GM19395 (cell line): ENCODE data around the gene CD59.
A peak's percentile ranks its signal among the peaks of the same experiment; 100 is the strongest.

Experiments
- ATAC-seq: cut with Tn5 transposase; IDR thresholded peaks from one replicate; pipeline ENCODE4 v1.9.1; 2021; ENCODE audit warnings: mild to moderate bottlenecking, moderate library complexity; ENCODE audit not compliant: unreplicated experiment

Gene CD59

GRCh38 chr11:33736148-33736812, at the start of gene CD59:
Gene CD59, minus strand, starts transcription at chr11:33736423. Its CDS starts 13,978 bp downstream, at chr11:33722445.
- ATAC-seq, result peak; percentile 65

- ATAC-seq, result no peak
Observed at GRCh38 chr11:33785609-33786008, 49.4 kb upstream of the CD59 start.

GRCh38 chr11:33779849-33780528, 43.8 kb upstream of the CD59 start:
- no peak for ATAC-seq

GRCh38 chr11:33778675-33779074, 42.5 kb upstream of the CD59 start:
- no peak for ATAC-seq

- no peak for ATAC-seq
Observed at GRCh38 chr11:33777906-33778305, 41.7 kb upstream of the CD59 start.

- peak; percentile 40 for ATAC-seq
Observed at GRCh38 chr11:33775832-33776470, 39.7 kb upstream of the CD59 start.

GRCh38 chr11:33775467-33775807, 39.2 kb upstream of the CD59 start:
- ATAC-seq, result no peak

- no peak for ATAC-seq
Observed at GRCh38 chr11:33774736-33775466, 38.7 kb upstream of the CD59 start.

GRCh38 chr11:33773987-33774735, 37.9 kb upstream of the CD59 start, which contains the start of gene FBXO3:
Gene FBXO3, minus strand, starts transcription at chr11:33774520. Its CDS starts 23 bp downstream, at chr11:33774497.
- peak; percentile 59 for ATAC-seq

GRCh38 chr11:33773404-33773986, 37.3 kb upstream of the CD59 start:
- peak; percentile 35 for ATAC-seq

- no peak for ATAC-seq
Observed at GRCh38 chr11:33772870-33773269, 36.6 kb upstream of the CD59 start.

- ATAC-seq, result no peak
Observed at GRCh38 chr11:33772300-33772699, 36.1 kb upstream of the CD59 start.

- no peak for ATAC-seq
Observed at GRCh38 chr11:33770236-33770635, 34.0 kb upstream of the CD59 start.

- no peak for ATAC-seq
Observed at GRCh38 chr11:33769542-33769941, 33.3 kb upstream of the CD59 start.

- no peak for ATAC-seq
Observed at GRCh38 chr11:33767624-33768023, 31.4 kb upstream of the CD59 start.

GRCh38 chr11:33766085-33766484, 29.9 kb upstream of the CD59 start:
- ATAC-seq, result no peak

GRCh38 chr11:33761471-33761870, 25.2 kb upstream of the CD59 start:
- ATAC-seq, result peak; percentile 88

GRCh38 chr11:33753304-33753967, 17.2 kb upstream of the CD59 start:
- ATAC-seq, result peak; percentile 98

- ATAC-seq, result no peak
Observed at GRCh38 chr11:33751878-33752277, 15.7 kb upstream of the CD59 start.

- ATAC-seq, result no peak
Observed at GRCh38 chr11:33747979-33748378, 11.8 kb upstream of the CD59 start.
